Liver (tissue), 9 donors: ENCODE data around the gene SLC45A1. TPM values are rescaled to one million over a fixed set of nuclear protein-coding genes. Genes with fewer than 3 reads are reported as not detected.

Experiments used
- DNase-seq: peaks from one replicate; pipeline ENCODE4 v3.0.0-alpha.2; 2017; ENCODE audit warnings: low spot score
- H3K27ac ChIP-seq, 2 donors: one replicate each; pipeline ENCODE4 v1.7.0; 2013; ENCODE audit warnings: inconsistent platforms in 2 of 2, low read length in 2 of 2, control low read depth in 1 of 2, low read depth in 1 of 2, mild to moderate bottlenecking in 1 of 2
- H3K27me3 ChIP-seq, 4 donors: one replicate each; pipeline versions ENCODE4 v1.6.1 to v1.7.0; 2013; ENCODE audit warnings: low read length in 3 of 4, inconsistent platforms in 1 of 4, mild to moderate bottlenecking in 1 of 4, moderate library complexity in 1 of 4; ENCODE audit not compliant: control insufficient read depth in 4 of 4, insufficient read depth in 4 of 4
- H3K36me3 ChIP-seq, 4 donors: one replicate each; pipeline versions ENCODE4 v1.6.1 to v1.7.0; 2013; ENCODE audit warnings: low read length in 3 of 4, mild to moderate bottlenecking in 3 of 4, low read depth in 1 of 4, moderate library complexity in 1 of 4; ENCODE audit not compliant: control insufficient read depth in 4 of 4, insufficient read depth in 3 of 4
- H3K4me1 ChIP-seq, 4 donors: one replicate each; pipeline versions ENCODE4 v1.6.1 to v1.7.0; 2013; ENCODE audit warnings: low read length in 3 of 4, mild to moderate bottlenecking in 3 of 4, moderate library complexity in 1 of 4; ENCODE audit not compliant: control insufficient read depth in 4 of 4, insufficient read depth in 4 of 4
- H3K4me3 ChIP-seq, 3 donors: one replicate each; pipeline versions ENCODE4 v1.6.1 to v1.7.0; 2013; ENCODE audit warnings: low read length in 3 of 3, control low read depth in 1 of 3, low read depth in 1 of 3, mild to moderate bottlenecking in 1 of 3
- H3K9ac ChIP-seq, 2 donors: one replicate each; pipeline ENCODE4 v1.7.0; 2013; ENCODE audit warnings: low read length in 2 of 2, mild to moderate bottlenecking in 2 of 2, moderate library complexity in 2 of 2, control low read depth in 1 of 2, low read depth in 1 of 2
- H3K9me3 ChIP-seq, 4 donors: one replicate each; pipeline versions ENCODE4 v1.6.1 to v1.7.0; 2013; ENCODE audit warnings: low read length in 3 of 4; ENCODE audit not compliant: control insufficient read depth in 4 of 4
- ATF3 ChIP-seq: IDR thresholded peaks from 2 replicates; pipeline ENCODE4 v1.6.1; 2016; ENCODE audit warnings: antibody characterized with exemption
- EGR1 ChIP-seq, 2 donors: IDR thresholded peaks; 2 replicates each; pipeline ENCODE4 v1.6.1; 2016 to 2018; ENCODE audit warnings: antibody characterized with exemption in 2 of 2, low read depth in 2 of 2
- FOXA1 ChIP-seq: IDR thresholded peaks from 2 replicates; pipeline ENCODE4 v1.6.1; 2016; ENCODE audit warnings: antibody characterized with exemption
- GABPA ChIP-seq, 2 donors: IDR thresholded peaks in 1 of 2; conservative IDR thresholded peaks in 1 of 2; 2 replicates each; pipeline ENCODE4 v1.6.1; 2016; ENCODE audit warnings: antibody characterized with exemption in 2 of 2, mild to moderate bottlenecking in 1 of 2, moderate library complexity in 1 of 2
- HNF4A ChIP-seq, 2 donors: conservative IDR thresholded peaks; 2 replicates each; pipeline ENCODE4 v1.6.1; 2016; ENCODE audit warnings: antibody characterized with exemption in 2 of 2, mild to moderate bottlenecking in 2 of 2
- HNF4G ChIP-seq: IDR thresholded peaks from 2 replicates; pipeline ENCODE4 v1.6.1; 2016; ENCODE audit warnings: antibody characterized with exemption
- NR2F2 ChIP-seq: IDR thresholded peaks from 2 replicates; pipeline ENCODE4 v1.6.1; 2016; ENCODE audit warnings: antibody characterized with exemption
- RAD21 ChIP-seq, 2 donors: IDR thresholded peaks; 2 replicates each; pipeline ENCODE4 v1.6.1; 2016; ENCODE audit warnings: antibody characterized with exemption in 2 of 2, mild to moderate bottlenecking in 2 of 2
- REST ChIP-seq: IDR thresholded peaks from 2 replicates; pipeline ENCODE4 v1.6.1; 2016; ENCODE audit warnings: antibody characterized with exemption, mild to moderate bottlenecking
- RXRA ChIP-seq, 2 donors: IDR thresholded peaks; 2 replicates each; pipeline ENCODE4 v1.6.1; 2017 to 2018; ENCODE audit warnings: antibody characterized with exemption in 2 of 2, mild to moderate bottlenecking in 1 of 2
- SP1 ChIP-seq: IDR thresholded peaks from 2 replicates; pipeline ENCODE4 v1.6.1; 2018; ENCODE audit warnings: antibody characterized with exemption, mild to moderate bottlenecking
- TAF1 ChIP-seq: conservative IDR thresholded peaks from 2 replicates; pipeline ENCODE4 v1.6.1; 2016; ENCODE audit warnings: antibody characterized with exemption, mild to moderate bottlenecking
- WGBS: extraction: QIAGEN DNeasy Blood & Tissue Kit; methylation state at CpG from one replicate; pipeline ENCODE4 v1.1.7; 2013; 5-methylcytosine and 5-hydroxymethylcytosine counted together
- polyA plus RNA-seq, 2 donors: library from polyadenylated mRNA; stranded (reverse) in 1 of 2; unstranded in 1 of 2; fragments of 200-250 nt in 1 of 2; fragments of >200 nt in 1 of 2; fragmentation: Nextera tagmentation in 1 of 2; extraction: Ambion mirVana in 1 of 2; gene quantifications; one replicate each; pipeline versions ENCODE4 v1.2.1 to v1.2.3, GENCODE V29; 2013 to 2015
- total RNA-seq, 2 donors: library from RNA; depleted of rRNA; stranded (reverse); fragments of >200 nt; gene quantifications; one replicate each; pipeline ENCODE4 v1.2.3, GENCODE V29; 2014
- donor health status: healthy.
- donor health status: healthy.
- donor health status: healthy.
- donor health status: healthy.
- donor health status: healthy.

The SLC45A1 gene
- total and polyA plus RNA-seq, 4 donors = 0.08 to 0.29 (median 0.14) TPM; not detected in 1

DNA sequence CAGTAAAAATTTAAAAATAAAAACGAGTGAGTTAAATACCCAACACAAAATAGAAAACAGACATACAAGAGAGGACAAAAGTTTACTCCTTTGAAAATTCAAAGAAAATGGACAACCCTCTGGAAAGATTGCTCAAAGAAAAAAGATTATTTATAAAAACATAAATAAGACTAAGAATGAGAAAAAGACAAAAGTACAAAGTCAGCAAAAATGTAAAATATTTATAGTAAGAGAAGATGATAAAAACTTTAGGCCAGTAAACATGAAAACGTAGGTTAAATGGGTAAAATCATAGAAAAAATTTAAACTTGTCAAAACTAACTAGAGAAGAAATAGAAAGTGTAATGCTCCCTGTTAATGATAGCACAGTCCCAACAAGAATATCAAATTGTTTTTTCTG, 31.9 kb upstream of the SLC45A1 start:
- Histone ChIP-seq H3K27me3 (no peaks in the 10 kb centered on the region), H3K9ac (no peak overlapping the region), H3K9me3 (no peaks in the 10 kb centered on the region), H3K4me3 (no peak overlapping the region), H3K36me3 (no peaks in the 10 kb centered on the region), H3K27ac (no peak overlapping the region), H3K4me1 (peaks cover 0 to 1% (median 0%) of the 10 kb centered on the region in 4 donors)
- no peak for DNase-seq
- no peak for TF ChIP-seq TAF1
- no peak for TF ChIP-seq RAD21 (IDR thresholded peaks at IDR 0.05)
- TF ChIP-seq HNF4A (conservative IDR thresholded peaks at IDR 0.05) = no peak
- no peak for TF ChIP-seq RXRA (IDR thresholded peaks at IDR 0.05)
- TF ChIP-seq NR2F2 = no peak
- no peak for TF ChIP-seq REST
- no peak for TF ChIP-seq HNF4G
- TF ChIP-seq SP1 = no peak
- no peak for TF ChIP-seq FOXA1
- TF ChIP-seq ATF3 = no peak
- 86% methylated on average over 2 of the region's 2 CpGs for WGBS

- no peaks in the 10 kb centered on the region for H3K36me3 ChIP-seq
- no peaks in the 10 kb centered on the region for H3K27me3 ChIP-seq
- no peaks in the 10 kb centered on the region for H3K9me3 ChIP-seq
- TF ChIP-seq RXRA (IDR thresholded peaks at IDR 0.05) = no peak
- no peak for TF ChIP-seq FOXA1
- no peak for TF ChIP-seq GABPA (IDR thresholded peaks at IDR 0.05 in 1 of 2, conservative IDR thresholded peaks at IDR 0.05 in 1 of 2)
- TF ChIP-seq NR2F2 = no peak
- no peak for TF ChIP-seq HNF4G
- no peak for TF ChIP-seq EGR1 (IDR thresholded peaks at IDR 0.05; ENCODE audit: low read depth in 2 of 2)
- no peak for TF ChIP-seq REST
- TF ChIP-seq RAD21 (IDR thresholded peaks at IDR 0.05) = no peak
- no peaks in the 10 kb centered on the region for H3K4me1 ChIP-seq
- H3K4me3 ChIP-seq = no peak overlapping the region
- no peak overlapping the region for H3K9ac ChIP-seq
- H3K27ac ChIP-seq = no peak overlapping the region
- 90% methylated on average over 6 of the region's 6 CpGs for WGBS
- DNase-seq = no peak
These were observed 24.8 kb upstream of the SLC45A1 start for GRCh38 chr1:8293118-8293517.
